Measurements from ENCODE around the gene BRSK1.

The BRSK1 gene

DNA sequence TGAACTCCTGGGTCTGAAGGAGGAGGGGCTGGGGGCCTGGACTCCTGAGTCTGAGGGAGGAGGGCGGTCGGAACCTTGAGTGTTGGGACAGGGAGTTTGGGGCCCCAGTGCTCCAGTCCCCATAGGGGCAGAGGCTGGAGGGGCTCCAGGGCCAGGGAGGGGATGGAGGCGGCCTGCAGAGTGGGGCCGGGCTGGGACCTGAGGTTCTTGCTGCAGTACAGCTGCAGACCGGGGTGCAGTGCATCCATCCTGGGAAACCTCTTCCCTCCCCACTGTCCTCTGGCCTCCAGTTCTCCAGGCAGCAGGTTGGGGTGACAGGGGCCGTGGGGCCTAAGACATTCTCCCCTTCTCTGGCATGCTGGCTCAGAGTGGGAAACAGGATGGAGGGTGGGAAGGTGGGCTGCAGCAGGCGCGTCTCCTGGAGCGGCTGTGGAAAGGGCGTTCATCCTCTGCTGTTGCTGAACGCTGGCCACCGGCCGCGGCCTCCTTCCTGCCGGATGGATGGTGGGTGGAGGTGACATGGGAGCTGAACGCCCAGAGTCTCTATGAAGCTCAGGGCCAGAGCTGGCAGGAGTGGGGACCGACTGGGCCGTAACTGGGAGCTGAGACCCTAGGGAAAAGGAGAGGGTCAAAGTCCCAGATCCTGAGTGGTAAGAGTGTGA, 1.6 kb downstream of the BRSK1 start:
- TF ChIP-seq, protein P1, sequence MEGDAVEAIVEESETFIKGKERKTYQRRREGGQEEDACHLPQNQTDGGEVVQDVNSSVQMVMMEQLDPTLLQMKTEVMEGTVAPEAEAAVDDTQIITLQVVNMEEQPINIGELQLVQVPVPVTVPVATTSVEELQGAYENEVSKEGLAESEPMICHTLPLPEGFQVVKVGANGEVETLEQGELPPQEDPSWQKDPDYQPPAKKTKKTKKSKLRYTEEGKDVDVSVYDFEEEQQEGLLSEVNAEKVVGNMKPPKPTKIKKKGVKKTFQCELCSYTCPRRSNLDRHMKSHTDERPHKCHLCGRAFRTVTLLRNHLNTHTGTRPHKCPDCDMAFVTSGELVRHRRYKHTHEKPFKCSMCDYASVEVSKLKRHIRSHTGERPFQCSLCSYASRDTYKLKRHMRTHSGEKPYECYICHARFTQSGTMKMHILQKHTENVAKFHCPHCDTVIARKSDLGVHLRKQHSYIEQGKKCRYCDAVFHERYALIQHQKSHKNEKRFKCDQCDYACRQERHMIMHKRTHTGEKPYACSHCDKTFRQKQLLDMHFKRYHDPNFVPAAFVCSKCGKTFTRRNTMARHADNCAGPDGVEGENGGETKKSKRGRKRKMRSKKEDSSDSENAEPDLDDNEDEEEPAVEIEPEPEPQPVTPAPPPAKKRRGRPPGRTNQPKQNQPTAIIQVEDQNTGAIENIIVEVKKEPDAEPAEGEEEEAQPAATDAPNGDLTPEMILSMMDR (IDR thresholded peaks at IDR 0.05): no peak
- Histone ChIP-seq H3K9me3 (no peaks in the 10 kb centered on the region), H3K27ac (no peak overlapping the region), H3K27me3 (peaks cover 35% of the 10 kb centered on the region), H3K4me1 (ENCODE audit: control insufficient read depth in 1 of 2, insufficient read depth in 1 of 2, low read depth in 1 of 2, low read length in 1 of 2) (peaks cover 0 to 4% of the 10 kb centered on the region in 2 experiments), H3K4me3 (ENCODE audit: low read depth in 1 of 2, low read length in 1 of 2) (no peak overlapping the region), H3K36me3 (no peaks in the 10 kb centered on the region)

DNA sequence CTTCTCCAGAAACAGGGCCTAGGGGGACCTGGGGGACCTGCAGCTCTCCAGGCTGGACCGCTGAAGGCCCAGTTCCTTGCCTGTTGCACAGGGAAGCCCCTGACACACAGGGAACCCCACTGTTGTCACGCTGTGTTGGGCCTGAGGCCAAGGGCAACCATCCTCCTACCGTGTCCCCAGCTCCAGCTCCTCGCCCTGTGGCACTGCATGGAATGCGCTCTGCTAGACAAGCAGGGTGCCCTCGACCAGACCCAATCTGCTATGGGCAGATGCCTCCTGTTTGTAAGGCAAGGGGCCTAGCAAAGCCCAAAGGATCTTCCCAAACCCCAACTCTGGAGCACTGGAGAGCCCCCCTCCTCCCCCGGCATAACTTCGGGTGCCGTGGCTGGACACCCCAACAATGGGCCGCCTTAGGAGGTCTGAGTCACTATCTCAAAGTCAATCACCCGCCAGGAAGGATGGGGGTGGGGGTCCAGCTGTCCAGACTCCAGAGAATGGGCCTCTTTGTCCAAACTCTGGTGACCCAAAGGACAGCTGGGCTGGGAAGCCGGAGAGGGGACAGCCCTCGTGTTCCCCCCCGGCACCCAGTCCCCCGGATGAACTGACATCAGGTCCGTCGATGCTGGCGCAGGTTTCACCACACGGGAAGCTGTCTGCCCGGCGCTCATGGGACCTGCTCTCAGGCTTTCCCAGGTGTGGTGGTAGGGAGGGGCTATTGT, 3.7 kb downstream of the BRSK1 start:
- no peaks in the 10 kb centered on the region for H3K36me3 ChIP-seq
- H3K27ac ChIP-seq: no peak overlapping the region
- peaks cover 33% of the 10 kb centered on the region for H3K27me3 ChIP-seq
- H3K4me1 ChIP-seq (ENCODE audit: control insufficient read depth in 1 of 2, insufficient read depth in 1 of 2, low read depth in 1 of 2, low read length in 1 of 2): no peaks in the 10 kb centered on the region
- no peak overlapping the region for H3K4me3 ChIP-seq (ENCODE audit: low read depth in 1 of 2, low read length in 1 of 2)
- TF ChIP-seq, protein P1 (IDR thresholded peaks at IDR 0.05): no peak
- H3K9me3 ChIP-seq: no peaks in the 10 kb centered on the region

DNA sequence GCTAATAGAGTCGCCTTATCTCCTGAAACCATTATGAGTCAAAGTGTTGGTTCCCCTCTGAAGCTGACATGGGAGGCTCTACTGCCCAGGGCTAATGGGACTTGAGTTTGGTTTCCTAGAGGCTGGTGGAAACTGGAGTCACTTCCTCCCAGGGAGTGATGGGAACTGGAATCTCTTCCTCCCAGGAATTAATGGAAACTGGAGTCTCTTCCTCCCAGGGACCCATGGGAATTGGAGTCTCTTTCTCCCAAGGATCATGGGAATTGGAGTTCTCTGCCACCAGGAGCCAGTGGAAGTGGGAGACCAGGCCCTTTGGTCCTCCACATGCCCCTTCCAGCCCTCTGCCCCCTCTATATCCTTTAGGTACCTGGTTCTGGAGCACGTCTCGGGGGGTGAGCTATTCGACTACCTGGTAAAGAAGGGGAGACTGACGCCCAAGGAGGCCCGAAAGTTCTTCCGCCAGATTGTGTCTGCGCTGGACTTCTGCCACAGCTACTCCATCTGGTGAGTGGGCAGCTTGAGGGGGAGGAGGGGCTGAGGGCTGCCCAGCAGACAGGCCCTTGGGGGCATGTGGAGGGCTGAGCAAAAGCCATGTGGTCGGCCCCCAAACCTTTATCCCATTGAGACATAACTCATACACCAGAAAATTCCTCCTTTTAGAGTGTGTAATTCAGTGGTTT, 5.5 kb downstream of the BRSK1 start:
- TF ChIP-seq, protein P1 (IDR thresholded peaks at IDR 0.05): no peak
- peaks cover 15% of the 10 kb centered on the region for H3K27me3 ChIP-seq
- H3K27ac ChIP-seq: no peak overlapping the region
- H3K9me3 ChIP-seq: no peaks in the 10 kb centered on the region
- H3K4me3 ChIP-seq (ENCODE audit: low read depth in 1 of 2, low read length in 1 of 2): no peak overlapping the region
- no peaks in the 10 kb centered on the region for H3K36me3 ChIP-seq
- no peaks in the 10 kb centered on the region for H3K4me1 ChIP-seq (ENCODE audit: control insufficient read depth in 1 of 2, insufficient read depth in 1 of 2, low read depth in 1 of 2, low read length in 1 of 2)

DNA sequence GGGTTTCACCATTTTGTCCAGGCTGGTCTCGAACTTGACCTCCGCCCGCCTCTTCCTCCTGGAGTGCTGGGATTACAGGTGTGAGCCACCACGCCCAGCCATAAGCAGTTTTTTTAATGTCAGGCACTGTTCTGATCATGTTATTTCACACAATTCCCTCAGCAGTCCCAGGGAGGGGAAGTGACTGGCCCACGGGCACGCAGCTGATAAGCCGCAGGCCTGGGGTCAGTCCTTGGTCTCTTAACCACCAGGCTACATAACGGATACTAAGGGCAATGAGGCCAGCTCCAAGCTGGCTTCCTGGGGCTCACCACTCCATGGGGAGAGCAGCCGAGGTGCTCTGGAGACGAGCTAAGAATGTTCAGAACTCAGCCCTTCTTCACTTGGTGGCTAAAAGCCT, 13.5 kb downstream of the BRSK1 start:
- no peaks in the 10 kb centered on the region for H3K9me3 ChIP-seq
- no peak overlapping the region for H3K4me3 ChIP-seq (ENCODE audit: low read depth in 1 of 2, low read length in 1 of 2)
- H3K4me1 ChIP-seq (ENCODE audit: control insufficient read depth in 1 of 2, insufficient read depth in 1 of 2, low read depth in 1 of 2, low read length in 1 of 2): peaks cover 8 to 9% of the 10 kb centered on the region in 2 experiments
- H3K27me3 ChIP-seq: peaks cover 11% of the 10 kb centered on the region
- H3K36me3 ChIP-seq: no peaks in the 10 kb centered on the region
- no peak overlapping the region for H3K27ac ChIP-seq
- TF ChIP-seq, protein P1 (IDR thresholded peaks at IDR 0.05): no peak

DNA sequence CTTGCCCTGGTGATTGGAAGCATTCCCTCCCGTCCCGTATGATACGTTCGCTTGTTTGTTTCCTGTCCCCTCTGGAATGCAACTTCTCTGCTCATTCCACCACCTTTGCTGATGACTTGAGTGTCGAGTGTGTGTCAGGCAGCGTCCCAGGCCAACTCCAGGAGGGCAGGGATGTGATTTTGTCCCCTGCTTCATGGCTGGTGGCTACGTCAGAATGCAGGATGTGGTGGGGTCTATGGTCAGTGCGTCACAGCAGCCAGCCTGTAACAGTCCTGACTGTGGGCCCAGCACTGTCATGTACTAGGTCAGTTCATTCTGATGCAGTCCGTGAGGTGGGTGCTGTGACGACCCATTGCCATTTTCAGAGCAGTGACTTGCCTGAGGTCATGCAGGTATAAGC, 16.2 kb downstream of the BRSK1 start:
- H3K27me3 ChIP-seq: peaks cover 11% of the 10 kb centered on the region
- H3K4me1 ChIP-seq (ENCODE audit: control insufficient read depth in 1 of 2, insufficient read depth in 1 of 2, low read depth in 1 of 2, low read length in 1 of 2): peaks cover 8 to 9% of the 10 kb centered on the region in 2 experiments
- H3K4me3 ChIP-seq (ENCODE audit: low read depth in 1 of 2, low read length in 1 of 2): no peak overlapping the region
- no peaks in the 10 kb centered on the region for H3K9me3 ChIP-seq
- TF ChIP-seq, protein P1 (IDR thresholded peaks at IDR 0.05): no peak
- no peak overlapping the region for H3K27ac ChIP-seq
- no peaks in the 10 kb centered on the region for H3K36me3 ChIP-seq
